ENCODE measurements around the gene MOB3B.

The MOB3B gene

DNA sequence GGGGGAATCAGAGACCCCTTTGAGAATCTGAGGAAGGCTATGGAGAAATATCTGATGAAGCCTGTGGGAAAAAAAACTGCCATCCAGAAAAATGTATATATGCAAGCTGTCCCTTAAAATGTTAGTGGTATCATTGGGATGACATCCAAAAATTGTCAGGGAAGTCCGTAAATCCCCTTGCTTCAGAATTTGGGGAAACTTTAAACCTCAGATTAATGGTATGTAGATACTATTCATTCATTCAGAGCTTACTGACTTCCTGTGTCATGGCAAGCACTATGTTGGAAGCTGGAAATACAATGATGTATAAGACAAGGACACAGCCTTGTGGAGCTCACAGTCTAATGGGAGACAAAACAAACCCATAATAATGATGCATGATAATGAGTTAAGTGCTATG lies 10.9 kb upstream of the MOB3B start:
- DNase-seq = no peak

DNA sequence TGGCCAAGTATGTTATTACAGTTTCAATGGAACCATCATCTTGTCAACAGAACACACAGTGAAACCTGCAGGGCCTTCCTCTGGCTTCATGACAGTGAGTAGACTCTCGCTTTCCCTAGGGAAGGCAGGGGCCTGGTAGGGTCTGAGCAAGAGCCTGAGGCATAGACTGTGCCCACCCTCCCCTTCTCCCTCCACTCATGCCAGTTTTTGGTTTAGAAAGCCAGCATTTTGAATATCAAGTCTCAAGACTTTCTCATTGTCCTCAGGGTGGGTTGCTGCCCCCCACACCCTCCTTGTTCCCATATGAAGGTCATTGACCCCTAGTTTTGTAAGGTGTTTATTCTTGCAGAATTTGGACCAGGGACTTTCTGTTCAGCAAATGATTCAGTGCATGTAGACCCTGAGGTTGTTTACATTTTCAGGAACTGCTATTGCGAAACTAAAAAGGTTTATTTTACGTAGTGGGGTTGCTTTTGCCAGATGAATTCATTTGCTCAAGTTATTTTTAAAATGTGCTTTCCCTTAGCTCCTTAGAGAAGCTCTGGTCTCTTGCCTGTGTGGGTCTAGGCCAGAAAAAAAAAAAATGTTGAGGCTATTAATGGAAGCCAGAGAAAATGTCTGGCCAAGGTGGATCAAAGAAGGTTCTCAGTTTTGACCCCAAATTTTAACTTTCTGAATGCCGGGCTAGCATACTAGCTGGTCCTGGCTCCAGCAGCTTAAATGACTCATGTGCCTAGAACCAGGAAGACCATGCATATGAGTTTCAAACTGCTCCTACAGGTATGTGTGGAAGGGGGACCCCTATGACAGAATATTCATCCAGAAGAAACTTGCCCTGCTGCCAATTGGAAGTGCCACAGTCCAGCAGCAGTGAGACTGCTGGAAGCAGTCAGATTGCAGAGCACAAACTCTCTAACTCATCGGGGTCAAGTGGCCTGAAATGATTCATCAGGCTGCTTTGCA lies 10.1 kb upstream of the MOB3B start:
- no peak for DNase-seq

- DNase-seq = no peak
These were observed 9.0 kb upstream of the MOB3B start for GRCh38 chr9:27538647-27539046.

- no peak for DNase-seq
These were observed 8.1 kb upstream of the MOB3B start for GRCh38 chr9:27537756-27538155.

GRCh38 chr9:27537027-27537435 lies 7.4 kb upstream of the MOB3B start:
- no peak for DNase-seq

DNA sequence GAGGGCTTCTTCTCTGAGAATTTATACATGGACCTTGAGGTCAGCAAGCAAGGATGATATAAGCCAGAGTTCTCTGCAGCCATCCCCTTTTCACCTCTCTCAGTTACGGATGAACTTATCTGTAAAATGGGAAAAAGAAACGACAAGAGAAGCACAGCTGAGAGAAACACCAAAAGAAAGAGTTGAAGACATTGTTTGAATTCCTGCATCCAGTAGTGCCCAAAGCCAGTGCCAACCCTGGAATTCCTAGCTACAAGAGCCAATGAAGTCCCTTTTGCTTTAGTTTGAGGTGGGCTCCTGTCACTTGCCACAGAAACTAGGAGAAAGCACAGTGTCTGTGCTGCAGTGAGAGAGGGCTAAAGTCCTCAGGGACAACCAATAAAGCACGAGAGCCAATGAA lies 6.6 kb upstream of the MOB3B start:
- no peak for DNase-seq

DNA sequence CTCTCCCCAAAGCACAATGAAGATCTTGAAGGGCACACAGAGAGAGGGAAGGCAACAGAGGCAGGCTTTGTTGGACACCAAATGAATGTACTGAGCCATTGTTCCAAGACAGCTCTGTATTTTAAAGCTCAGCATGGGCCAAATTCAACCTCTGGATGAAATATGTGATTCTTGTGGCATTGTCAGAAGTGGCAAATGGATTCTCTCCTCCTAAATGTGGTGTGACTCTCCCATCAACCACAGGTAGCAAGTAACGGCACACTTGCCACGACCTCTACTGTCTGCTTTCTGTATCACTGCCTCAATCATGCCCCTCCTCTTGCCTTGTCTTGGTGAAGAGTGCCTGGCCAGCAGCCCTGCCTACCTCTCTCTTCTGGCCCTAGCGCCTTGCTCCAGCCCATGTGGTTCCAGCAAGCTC lies 6.1 kb upstream of the MOB3B start:
- no peak for DNase-seq

GRCh38 chr9:27534658-27535209 lies 5.1 kb upstream of the MOB3B start:
- DNase-seq = no peak

DNA sequence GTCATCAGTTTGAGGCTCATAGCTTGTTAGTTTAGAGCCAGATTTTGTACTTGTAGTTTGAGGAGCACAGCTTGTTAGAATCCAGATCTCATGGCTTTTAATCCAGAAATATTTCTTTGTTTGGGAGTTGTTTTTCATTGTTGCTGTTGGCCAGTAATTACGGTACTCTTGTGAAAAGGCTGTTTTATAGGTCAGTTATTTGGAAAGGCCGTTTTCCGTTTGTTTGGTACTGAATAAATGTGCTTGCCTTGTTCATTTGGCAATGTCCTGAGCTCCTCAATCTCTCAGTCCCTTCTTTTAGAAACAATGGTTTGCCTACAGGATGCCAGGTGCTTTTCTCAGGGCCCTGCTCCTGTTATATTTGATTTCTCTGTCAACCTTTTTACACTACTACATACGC lies 4.5 kb upstream of the MOB3B start:
- DNase-seq = no peak

- DNase-seq = no peak
These were observed 3.7 kb upstream of the MOB3B start for GRCh38 chr9:27533311-27533710.

- no peak for DNase-seq
These were observed 2.4 kb upstream of the MOB3B start for GRCh38 chr9:27532046-27532445.

DNA sequence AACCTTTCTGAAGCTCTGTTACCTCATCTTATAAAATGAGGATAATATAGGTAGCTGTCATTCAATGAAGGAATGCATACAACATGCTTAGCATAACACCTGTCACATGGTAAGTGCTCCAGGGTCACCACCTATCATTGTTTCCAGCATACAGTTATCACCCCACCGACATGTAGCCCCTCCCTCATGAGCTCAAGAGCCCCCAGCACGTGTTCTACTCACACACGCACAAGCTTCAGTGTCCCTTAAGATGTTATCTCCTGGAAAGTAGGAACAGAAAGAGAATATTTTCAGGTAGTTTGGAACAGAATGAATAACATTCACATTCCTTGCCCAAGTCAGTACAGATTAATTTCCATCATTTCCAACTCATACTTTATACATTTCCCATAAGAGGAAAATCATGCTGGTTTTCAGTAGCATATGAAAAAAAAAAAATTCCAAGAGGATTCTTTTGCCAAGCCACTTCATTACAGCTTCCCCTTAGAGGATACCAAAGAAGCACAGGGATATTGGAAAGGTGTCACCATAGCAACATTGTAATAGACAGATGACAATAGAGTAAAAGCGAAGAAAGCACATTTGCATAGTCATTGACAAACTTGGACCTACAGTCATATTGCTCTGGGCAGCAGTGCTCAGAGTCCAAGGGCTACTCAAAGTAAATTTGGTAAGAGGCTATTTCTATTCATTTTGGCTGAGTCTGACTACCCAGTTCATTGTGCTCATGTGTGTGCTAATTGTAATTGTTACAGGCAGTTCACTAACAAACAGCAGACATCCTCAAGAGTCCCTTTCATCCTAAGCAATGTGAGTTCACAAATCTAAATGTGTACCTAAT lies 1.5 kb upstream of the MOB3B start:
- DNase-seq = no peak

DNA sequence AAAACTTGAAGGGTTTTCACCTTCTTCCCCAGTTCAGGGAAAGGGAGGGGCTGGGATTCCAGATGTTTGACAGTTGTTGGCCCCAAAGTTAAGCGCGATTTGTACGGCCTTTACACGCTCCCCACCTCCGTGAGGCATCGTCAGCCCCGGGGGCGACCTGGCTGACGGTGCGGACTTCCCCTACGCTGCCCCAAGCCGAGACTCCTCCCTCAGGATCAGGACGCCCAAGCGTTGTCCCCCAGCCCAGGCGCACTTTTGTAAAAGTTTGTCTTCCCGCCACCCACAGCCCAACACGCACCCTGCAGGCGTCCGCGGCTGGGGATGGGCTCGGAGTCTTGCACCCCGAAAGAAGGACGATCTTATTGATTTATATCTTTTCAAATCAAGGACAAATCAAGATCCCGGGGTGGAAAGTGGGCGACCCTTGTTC lies 713 bp downstream of the MOB3B start:
- peak; percentile 75 for DNase-seq

GRCh38 chr9:27528076-27528885 lies 1.3 kb downstream of the MOB3B start:
- DNase-seq = peak; percentile 78

GRCh38 chr9:27527702-27528075 lies 1.9 kb downstream of the MOB3B start:
- DNase-seq = peak; percentile 56

DNA sequence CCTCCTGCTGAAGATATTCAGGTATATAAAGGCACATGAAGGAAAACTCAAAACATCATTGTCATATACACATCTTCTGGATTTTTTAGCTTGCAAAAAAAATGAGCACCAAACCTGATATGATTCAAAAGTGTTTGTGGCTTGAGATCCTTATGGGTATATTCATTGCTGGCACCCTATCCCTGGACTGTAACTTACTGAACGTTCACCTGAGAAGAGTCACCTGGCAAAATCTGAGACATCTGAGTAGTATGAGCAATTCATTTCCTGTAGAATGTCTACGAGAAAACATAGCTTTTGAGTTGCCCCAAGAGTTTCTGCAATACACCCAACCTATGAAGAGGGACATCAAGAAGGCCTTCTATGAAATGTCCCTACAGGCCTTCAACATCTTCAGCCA lies 5.4 kb downstream of the MOB3B start, which contains the start of gene IFNK:
Gene IFNK (plus strand): TSS at position 55 of the 400 bp plus-strand sequence. CDS start 47 bp downstream, at position 102.
- DNase-seq = no peak

- no peak for DNase-seq
These were observed 6.5 kb downstream of the MOB3B start for GRCh38 chr9:27523141-27523540.

- DNase-seq = no peak
These were observed 8.6 kb downstream of the MOB3B start for GRCh38 chr9:27520986-27521385.

DNA sequence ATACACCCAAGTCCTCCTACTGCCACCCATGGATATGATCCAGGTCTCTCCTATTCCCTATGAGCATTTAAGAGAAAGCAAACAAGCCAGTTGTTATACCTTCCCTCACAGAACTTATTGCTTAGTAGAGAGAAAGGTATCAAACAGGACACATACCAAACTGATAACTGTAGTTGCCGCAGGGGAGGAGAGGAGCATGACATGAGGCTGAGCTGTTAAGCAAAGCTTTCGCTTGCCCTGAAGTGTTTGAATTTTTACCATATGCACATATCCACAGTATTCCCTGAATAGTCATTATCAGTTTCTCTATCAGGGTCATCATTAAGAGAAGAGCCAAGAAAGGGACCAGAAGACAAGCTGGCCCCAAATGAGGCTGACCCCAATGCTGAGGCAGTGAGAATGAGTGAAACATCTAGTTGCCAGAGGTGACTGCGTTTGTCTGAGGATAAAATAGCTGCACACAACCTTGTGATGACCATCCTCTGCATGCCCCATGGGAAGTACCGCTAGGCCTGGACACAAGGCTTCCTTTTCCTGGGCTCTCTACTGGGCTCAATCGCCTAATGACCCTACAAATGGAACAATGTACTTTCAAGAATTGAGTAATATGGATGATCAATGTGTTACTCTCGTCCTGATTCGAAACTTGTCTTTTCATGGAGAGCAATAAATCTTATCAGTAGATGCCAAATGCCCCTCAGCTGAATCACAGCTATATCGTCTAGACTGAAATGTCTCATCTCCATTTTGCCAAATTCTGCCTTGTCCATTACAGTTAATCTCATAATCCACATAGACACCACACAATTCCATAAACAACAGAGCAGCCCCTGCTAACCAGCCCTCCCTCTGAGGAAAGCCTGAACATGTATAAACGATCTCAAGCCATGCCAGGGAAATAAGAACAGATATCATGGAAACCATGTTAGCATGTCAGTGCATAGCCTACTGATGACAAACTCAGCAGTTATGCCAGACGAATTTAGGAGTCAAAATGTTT lies 9.8 kb downstream of the MOB3B start:
- no peak for DNase-seq

- no peak for DNase-seq
These were observed 10.8 kb downstream of the MOB3B start for GRCh38 chr9:27518809-27519208.

DNA sequence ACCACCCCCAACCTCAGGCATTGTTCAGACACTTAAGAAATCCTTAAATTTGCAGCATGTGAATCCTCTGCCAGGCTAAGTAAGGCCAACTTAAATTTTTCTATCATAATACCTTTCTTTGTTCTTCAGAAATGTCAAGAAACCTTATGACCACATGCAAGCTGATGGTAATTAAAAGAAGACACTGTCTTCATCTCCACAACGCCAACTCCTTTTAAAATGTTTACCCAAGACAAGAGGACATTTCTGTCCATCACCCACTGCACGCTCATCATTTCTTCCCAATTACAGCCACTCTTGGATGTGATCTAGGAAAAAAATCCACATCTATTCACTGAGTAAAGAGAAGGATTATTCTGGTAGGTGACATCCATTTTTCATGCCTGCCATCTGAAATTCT lies 11.6 kb downstream of the MOB3B start:
- no peak for DNase-seq
